PC-3 (cell line): ENCODE data around the gene HOXD11. TPM values are rescaled to one million over a fixed set of nuclear protein-coding genes. Genes with fewer than 3 reads are reported as not detected.

Source experiments
- ATAC-seq: fragments of 200-7000 bp; cut with Tn5 transposase; 2 replicates; pipeline ENCODE4 v1.9.1; 2020; ENCODE audit warnings: mild to moderate bottlenecking, moderate library complexity
- BruUV-seq: library from RNA; stranded (reverse); fragments of 400-500 nt; replicated peaks from 2 replicates; lab custom pipeline; 2021; lab: Mats Ljungman, UMichigan
- CTCF ChIA-PET: fragments of 300-600 bp; sonication (Branson Sonifier 250); formaldehyde crosslinking; loops from one replicate; lab custom pipeline; 2022; ENCODE audit warnings: antibody characterized with exemption; lab: Charles Lee
- POLR2A ChIA-PET: fragments of 300-600 bp; sonication (Branson Sonifier 250); formaldehyde crosslinking; loops from one replicate; lab custom pipeline; 2022; ENCODE audit warnings: antibody characterized with exemption; ENCODE audit not compliant: unreplicated experiment; lab: Charles Lee
- DNase-seq: peaks from one replicate; pipeline ENCODE4 v3.0.0-alpha.2; 2015
- H2AFZ ChIP-seq: fragments of 300-600 bp; sonication (generic); 2 replicates; pipeline ENCODE4 v1.6.0; 2016; ENCODE audit warnings: antibody characterized with exemption, low read length
- H3F3A ChIP-seq: fragments of 300-600 bp; sonication (generic); one replicate; pipeline ENCODE4 v1.6.0; 2017; ENCODE audit warnings: antibody characterized with exemption, low read length, control low read depth, mild to moderate bottlenecking; ENCODE audit not compliant: unreplicated experiment
- H3K27ac ChIP-seq: fragments of 300-600 bp; sonication (generic); 2 replicates; pipeline ENCODE4 v1.5.1; 2016; ENCODE audit warnings: mild to moderate bottlenecking, low read length
- H3K27me3 ChIP-seq: fragments of 300-600 bp; sonication (generic); 2 replicates; pipeline ENCODE4 v1.6.1; 2016; ENCODE audit warnings: low read length, mixed read lengths
- H3K36me3 ChIP-seq: fragments of 300-600 bp; sonication (generic); 2 replicates; pipeline ENCODE4 v1.6.1; 2016; ENCODE audit warnings: low read depth, mixed run types, low read length, mixed read lengths
- H3K4me1 ChIP-seq: fragments of 300-600 bp; sonication (generic); 2 replicates; pipeline ENCODE4 v1.5.1; 2016; ENCODE audit warnings: low read length; ENCODE audit not compliant: insufficient read depth
- H3K4me2 ChIP-seq: fragments of 300-600 bp; sonication (generic); 2 replicates; pipeline ENCODE4 v1.6.0; 2016; ENCODE audit warnings: low read length
- H3K4me3 ChIP-seq: fragments of 300-600 bp; sonication (generic); 2 replicates; pipeline ENCODE4 v1.5.1; 2016; ENCODE audit warnings: mild to moderate bottlenecking, low read length, mixed read lengths
- H3K79me2 ChIP-seq: fragments of 300-600 bp; sonication (generic); 2 replicates; pipeline ENCODE4 v1.6.1; 2017; ENCODE audit warnings: low read length, mixed read lengths
- H3K9ac ChIP-seq: fragments of 300-600 bp; sonication (generic); 2 replicates; pipeline ENCODE4 v1.6.0; 2016; ENCODE audit warnings: mild to moderate bottlenecking, low read length
- H3K9me2 ChIP-seq: fragments of 300-600 bp; sonication (generic); replicated peaks from 2 replicates; pipeline ENCODE4 v1.6.1; 2016; ENCODE audit warnings: mixed run types, low read length, mixed read lengths
- H3K9me3 ChIP-seq: fragments of 300-600 bp; sonication (generic); 2 replicates; pipeline ENCODE4 v1.6.1; 2016; ENCODE audit warnings: low read length, mixed read lengths
- H4K20me1 ChIP-seq: fragments of 300-600 bp; sonication (generic); 2 replicates; pipeline ENCODE4 v1.6.1; 2016; ENCODE audit warnings: low read length, mixed read lengths
- EZH2 ChIP-seq: fragments of 300-600 bp; sonication (generic); IDR thresholded peaks from one replicate; pipeline ENCODE4 v1.6.1; 2017; ENCODE audit warnings: antibody characterized with exemption, mild to moderate bottlenecking, low read length; ENCODE audit not compliant: unreplicated experiment
- EZH2phosphoT487 ChIP-seq: fragments of 300-600 bp; sonication (generic); IDR thresholded peaks from 2 replicates; pipeline ENCODE4 v1.6.1; 2018; ENCODE audit warnings: mild to moderate bottlenecking, antibody characterized with exemption, low read length, borderline replicate concordance
- intact Hi-C: fragments of 100-400 bp; cut with micrococcal nuclease; formaldehyde crosslinking; loops from 2 replicates; pipeline ENCODE4 v1.9.0; 2023
- total RNA-seq: library from RNA; depleted of rRNA; stranded (reverse); fragments of >200 nt; gene quantifications from 2 replicates; pipeline ENCODE4 v1.2.3, GENCODE V29; 2014
- TF ChIP-seq, protein P1 (sequence below): fragments of 300-600 bp; sonication (generic); conservative IDR thresholded peaks from 2 replicates; pipeline ENCODE4 v1.5.1; 2017; ENCODE audit warnings: antibody characterized with exemption, low read depth, mild to moderate bottlenecking, low read length

HOXD11 gene
- total RNA-seq, 1 experiment from 2014 or later = not detected

DNA sequence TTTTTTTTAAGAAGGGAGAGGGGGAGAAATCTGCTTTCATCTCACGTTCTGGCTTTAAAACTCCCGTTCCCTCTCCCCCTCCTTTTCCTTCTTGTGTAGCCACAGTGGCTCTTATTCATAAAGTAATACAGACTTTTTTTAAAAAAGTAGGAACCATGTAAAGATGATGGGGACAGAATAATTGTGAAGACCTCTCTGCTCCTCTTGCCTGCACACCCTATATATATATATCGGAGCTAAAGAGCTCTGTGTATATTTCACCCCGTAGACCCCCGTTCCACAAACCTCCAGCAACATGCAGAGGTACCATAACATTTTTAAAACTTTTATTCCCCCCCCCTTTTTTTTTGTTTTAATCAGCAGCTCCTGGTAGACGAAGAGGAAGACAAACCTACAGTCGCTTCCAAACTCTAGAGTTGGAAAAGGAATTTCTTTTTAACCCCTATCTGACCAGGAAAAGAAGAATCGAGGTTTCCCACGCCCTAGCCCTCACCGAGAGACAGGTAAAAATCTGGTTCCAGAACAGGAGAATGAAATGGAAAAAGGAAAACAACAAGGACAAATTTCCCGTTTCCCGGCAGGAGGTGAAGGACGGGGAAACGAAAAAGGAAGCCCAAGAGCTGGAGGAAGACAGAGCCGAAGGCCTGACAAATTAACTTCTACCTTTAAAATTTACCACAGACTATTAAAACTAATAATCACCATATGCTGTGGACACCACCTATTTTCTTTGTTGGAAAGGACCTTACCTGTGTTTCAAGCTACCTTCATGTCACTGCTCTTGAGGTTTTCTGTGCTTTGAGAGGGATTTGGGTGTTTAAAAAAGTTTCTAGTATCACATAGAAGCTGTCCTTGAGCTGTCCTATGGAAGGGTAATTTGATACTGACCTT, 24.1 kb downstream of the HOXD11 start:
- Histone ChIP-seq H3K4me2 (peak overlapping the region; percentile 99), H3K27me3 (no peaks in the 10 kb centered on the region), H3F3A (peaks cover 4% of the 10 kb centered on the region), H3K4me1 (peaks cover 20% of the 10 kb centered on the region), H3K4me3 (peak overlapping the region; percentile 81), H3K79me2 (no peaks in the 10 kb centered on the region), H3K36me3 (no peaks in the 10 kb centered on the region; the same call in 1 of the 2 replicates), H4K20me1 (no peaks in the 10 kb centered on the region), H3K27ac (no peak overlapping the region), H3K9me3 (no peaks in the 10 kb centered on the region), H3K9me2 (no peaks in the 10 kb centered on the region), H3K9ac (peak overlapping the region; percentile 28; the same call in 1 of the 2 replicates), H2AFZ (peak overlapping the region; percentile 96)
- peak; percentile 2; the same call in 1 of the 2 replicates for ATAC-seq
- CTCF ChIA-PET = interaction anchor here (0.6 to 2.1 kb wide), 7 partner anchors 11 to 927 kb away, joined by 3 to 18 read pairs (median 7); no protein-coding TSS in a partner anchor
- POLR2A ChIA-PET = interaction anchor here (0.6 kb wide), 1 partner anchor 424 kb away, joined by 5 read pairs; no protein-coding TSS in a partner anchor
- intact Hi-C loops = no loop called here
- DNase-seq = no peak
- TF ChIP-seq, protein P1, sequence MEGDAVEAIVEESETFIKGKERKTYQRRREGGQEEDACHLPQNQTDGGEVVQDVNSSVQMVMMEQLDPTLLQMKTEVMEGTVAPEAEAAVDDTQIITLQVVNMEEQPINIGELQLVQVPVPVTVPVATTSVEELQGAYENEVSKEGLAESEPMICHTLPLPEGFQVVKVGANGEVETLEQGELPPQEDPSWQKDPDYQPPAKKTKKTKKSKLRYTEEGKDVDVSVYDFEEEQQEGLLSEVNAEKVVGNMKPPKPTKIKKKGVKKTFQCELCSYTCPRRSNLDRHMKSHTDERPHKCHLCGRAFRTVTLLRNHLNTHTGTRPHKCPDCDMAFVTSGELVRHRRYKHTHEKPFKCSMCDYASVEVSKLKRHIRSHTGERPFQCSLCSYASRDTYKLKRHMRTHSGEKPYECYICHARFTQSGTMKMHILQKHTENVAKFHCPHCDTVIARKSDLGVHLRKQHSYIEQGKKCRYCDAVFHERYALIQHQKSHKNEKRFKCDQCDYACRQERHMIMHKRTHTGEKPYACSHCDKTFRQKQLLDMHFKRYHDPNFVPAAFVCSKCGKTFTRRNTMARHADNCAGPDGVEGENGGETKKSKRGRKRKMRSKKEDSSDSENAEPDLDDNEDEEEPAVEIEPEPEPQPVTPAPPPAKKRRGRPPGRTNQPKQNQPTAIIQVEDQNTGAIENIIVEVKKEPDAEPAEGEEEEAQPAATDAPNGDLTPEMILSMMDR = no peak
- TF ChIP-seq EZH2phosphoT487 (no peak), EZH2 (no peak)
- TSS peak; percentile 36 for BruUV-seq

DNA sequence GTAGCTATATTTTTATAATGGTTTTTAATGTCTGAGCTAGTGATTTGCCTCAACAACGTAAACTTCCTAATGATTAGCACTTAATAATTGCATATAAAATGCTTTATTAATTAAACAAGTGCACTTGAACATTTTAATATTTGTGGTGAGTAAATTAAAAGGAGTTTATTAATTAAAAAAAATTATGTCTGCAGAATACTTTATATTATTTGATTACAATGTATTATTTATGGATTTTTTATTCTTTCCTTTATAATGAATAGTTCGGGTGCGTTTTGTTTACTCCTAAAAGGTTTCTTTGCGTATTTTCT, 24.7 kb downstream of the HOXD11 start:
- Histone ChIP-seq H3K4me3 (peak overlapping the region; percentile 81), H3K79me2 (peaks cover under 1% of the 10 kb centered on the region; the same call in 1 of the 2 replicates), H3K27ac (no peak overlapping the region), H3K9ac (no peak overlapping the region), H3F3A (peaks cover 4% of the 10 kb centered on the region), H3K36me3 (no peaks in the 10 kb centered on the region; the same call in 1 of the 2 replicates), H2AFZ (no peak overlapping the region), H3K9me3 (no peaks in the 10 kb centered on the region), H3K9me2 (no peaks in the 10 kb centered on the region), H3K4me1 (peaks cover 20% of the 10 kb centered on the region), H4K20me1 (no peaks in the 10 kb centered on the region), H3K4me2 (peak overlapping the region; percentile 99), H3K27me3 (no peaks in the 10 kb centered on the region)
- DNase-seq (no peak), ATAC-seq (no peak)
- ChIA-PET POLR2A (interaction anchor here (0.6 kb wide), 1 partner anchor 479 kb away, joined by 4 read pairs; no protein-coding TSS in a partner anchor), CTCF (interaction anchor here (0.6 to 2.1 kb wide), 5 partner anchors 323 to 928 kb away, joined by 3 to 18 read pairs (median 5); no protein-coding TSS in a partner anchor)
- TF ChIP-seq, protein P1 = no peak
- TF ChIP-seq EZH2 (no peak), EZH2phosphoT487 (no peak)
- no TSS peak for BruUV-seq
- intact Hi-C loops = no loop called here
